Neural cell (in vitro differentiated cells): ENCODE results near the gene TRMT1.

Experiments used
- RAD21 ChIP-seq: fragments of 450-650 bp; conservative IDR thresholded peaks from 2 replicates; pipeline ENCODE4 v1.6.1; 2014; ENCODE audit warnings: antibody characterized with exemption, mild to moderate bottlenecking, moderate library complexity
- TF ChIP-seq, protein P1 (sequence below): fragments of 450-650 bp; IDR thresholded peaks from 2 replicates; pipeline ENCODE4 v1.5.1; 2014; ENCODE audit warnings: antibody characterized with exemption, mild to moderate bottlenecking, moderate library complexity; ENCODE audit not compliant: poor library complexity, severe bottlenecking

DNA sequence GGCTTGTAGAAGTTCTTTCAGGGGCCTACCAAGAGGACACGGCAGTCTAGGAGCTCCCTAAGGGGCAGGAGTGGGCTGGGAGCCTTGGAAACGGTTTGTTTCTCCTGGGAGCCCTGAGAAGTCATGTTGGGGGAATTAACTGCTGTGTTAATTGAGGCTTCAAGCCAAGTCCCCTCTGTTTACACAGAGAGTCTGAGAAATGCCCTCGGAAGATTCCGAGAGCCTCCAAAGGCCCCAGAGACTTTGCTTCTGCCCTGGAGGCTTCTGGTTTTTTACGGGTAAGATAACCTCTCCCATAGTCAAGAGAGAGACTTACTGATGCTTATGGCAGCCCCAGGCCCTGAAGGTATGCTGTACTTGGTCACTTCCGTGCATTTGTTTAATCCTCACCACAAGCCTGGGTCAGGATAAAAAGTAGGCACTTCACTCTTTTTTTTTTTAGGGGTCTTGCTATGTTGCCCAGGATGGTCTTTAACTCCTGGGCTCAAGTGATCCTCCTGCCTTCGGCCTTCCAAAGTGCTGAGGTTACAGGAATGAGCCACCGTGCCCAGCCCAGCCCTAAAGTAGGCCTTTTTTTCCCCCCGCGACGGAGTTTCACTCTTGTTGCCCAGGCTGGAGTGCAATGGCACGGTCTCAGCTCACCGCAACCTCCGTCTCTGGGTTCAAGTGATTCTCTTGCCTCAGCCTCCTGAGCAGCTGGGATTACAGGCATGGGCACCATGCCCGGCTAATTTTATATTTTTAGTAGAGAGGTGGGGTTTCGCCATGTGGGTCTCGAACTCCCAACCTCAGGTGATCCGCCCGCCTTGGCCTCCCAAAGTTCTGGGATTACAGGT is 48.8 kb upstream of the TRMT1 start:
- TF ChIP-seq, protein P1, sequence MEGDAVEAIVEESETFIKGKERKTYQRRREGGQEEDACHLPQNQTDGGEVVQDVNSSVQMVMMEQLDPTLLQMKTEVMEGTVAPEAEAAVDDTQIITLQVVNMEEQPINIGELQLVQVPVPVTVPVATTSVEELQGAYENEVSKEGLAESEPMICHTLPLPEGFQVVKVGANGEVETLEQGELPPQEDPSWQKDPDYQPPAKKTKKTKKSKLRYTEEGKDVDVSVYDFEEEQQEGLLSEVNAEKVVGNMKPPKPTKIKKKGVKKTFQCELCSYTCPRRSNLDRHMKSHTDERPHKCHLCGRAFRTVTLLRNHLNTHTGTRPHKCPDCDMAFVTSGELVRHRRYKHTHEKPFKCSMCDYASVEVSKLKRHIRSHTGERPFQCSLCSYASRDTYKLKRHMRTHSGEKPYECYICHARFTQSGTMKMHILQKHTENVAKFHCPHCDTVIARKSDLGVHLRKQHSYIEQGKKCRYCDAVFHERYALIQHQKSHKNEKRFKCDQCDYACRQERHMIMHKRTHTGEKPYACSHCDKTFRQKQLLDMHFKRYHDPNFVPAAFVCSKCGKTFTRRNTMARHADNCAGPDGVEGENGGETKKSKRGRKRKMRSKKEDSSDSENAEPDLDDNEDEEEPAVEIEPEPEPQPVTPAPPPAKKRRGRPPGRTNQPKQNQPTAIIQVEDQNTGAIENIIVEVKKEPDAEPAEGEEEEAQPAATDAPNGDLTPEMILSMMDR: no peak
- TF ChIP-seq RAD21: no peak
